Neural cell (in vitro differentiated cells): ENCODE results near the gene ECM1.

Source experiments
- EP300 ChIP-seq: fragments of 450-650 bp; conservative IDR thresholded peaks from 2 replicates; pipeline ENCODE4 v1.6.1; 2014; ENCODE audit warnings: antibody characterized with exemption, mild to moderate bottlenecking, moderate library complexity; ENCODE audit not compliant: poor library complexity, severe bottlenecking
- EZH2 ChIP-seq: fragments of 200-600, 300-800 bp; shearing (Covaris generic), sonication (generic); IDR thresholded peaks from 2 replicates; pipeline ENCODE4 v1.6.1; 2014; ENCODE audit warnings: antibody characterized with exemption, low read length, borderline replicate concordance, mild to moderate bottlenecking; ENCODE audit not compliant: insufficient read depth, poor library complexity, severe bottlenecking
- MXI1 ChIP-seq: fragments of 450-650 bp; conservative IDR thresholded peaks from 2 replicates; pipeline ENCODE4 v1.6.1; 2014; ENCODE audit warnings: antibody characterized with exemption, mild to moderate bottlenecking; ENCODE audit not compliant: poor library complexity, severe bottlenecking
- POLR2AphosphoS5 ChIP-seq: IDR thresholded peaks from 2 replicates; pipeline ENCODE4 v1.6.1; 2012
- RAD21 ChIP-seq: fragments of 450-650 bp; conservative IDR thresholded peaks from 2 replicates; pipeline ENCODE4 v1.6.1; 2014; ENCODE audit warnings: antibody characterized with exemption, mild to moderate bottlenecking, moderate library complexity
- SMC3 ChIP-seq: fragments of 450-650 bp; conservative IDR thresholded peaks from 2 replicates; pipeline ENCODE4 v1.6.1; 2014; ENCODE audit warnings: antibody characterized with exemption, mild to moderate bottlenecking, moderate library complexity; ENCODE audit not compliant: poor library complexity
- TAF1 ChIP-seq: IDR thresholded peaks from 2 replicates; pipeline ENCODE4 v1.6.1; 2012; ENCODE audit warnings: low read depth
- TF ChIP-seq, protein P1 (sequence below): fragments of 450-650 bp; IDR thresholded peaks from 2 replicates; pipeline ENCODE4 v1.5.1; 2014; ENCODE audit warnings: antibody characterized with exemption, mild to moderate bottlenecking, moderate library complexity; ENCODE audit not compliant: poor library complexity, severe bottlenecking
- TF ChIP-seq, protein P2 (sequence below): IDR thresholded peaks from 2 replicates; pipeline ENCODE4 v1.6.1; 2012; ENCODE audit warnings: borderline replicate concordance

DNA sequence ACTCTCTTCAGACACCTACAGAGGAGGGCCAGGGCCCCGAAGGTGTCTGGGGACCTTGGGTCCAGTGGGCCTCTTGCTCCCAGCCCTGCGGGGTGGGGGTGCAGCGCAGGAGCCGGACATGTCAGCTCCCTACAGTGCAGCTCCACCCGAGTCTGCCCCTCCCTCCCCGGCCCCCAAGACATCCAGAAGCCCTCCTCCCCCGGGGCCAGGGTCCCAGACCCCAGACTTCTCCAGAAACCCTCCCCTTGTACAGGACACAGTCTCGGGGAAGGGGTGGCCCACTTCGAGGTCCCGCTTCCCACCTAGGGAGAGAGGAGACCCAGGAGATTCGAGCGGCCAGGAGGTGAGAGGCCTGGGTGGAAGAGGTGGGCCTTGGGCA, 45.0 kb downstream of the ECM1 start:
- TF ChIP-seq, protein P1, sequence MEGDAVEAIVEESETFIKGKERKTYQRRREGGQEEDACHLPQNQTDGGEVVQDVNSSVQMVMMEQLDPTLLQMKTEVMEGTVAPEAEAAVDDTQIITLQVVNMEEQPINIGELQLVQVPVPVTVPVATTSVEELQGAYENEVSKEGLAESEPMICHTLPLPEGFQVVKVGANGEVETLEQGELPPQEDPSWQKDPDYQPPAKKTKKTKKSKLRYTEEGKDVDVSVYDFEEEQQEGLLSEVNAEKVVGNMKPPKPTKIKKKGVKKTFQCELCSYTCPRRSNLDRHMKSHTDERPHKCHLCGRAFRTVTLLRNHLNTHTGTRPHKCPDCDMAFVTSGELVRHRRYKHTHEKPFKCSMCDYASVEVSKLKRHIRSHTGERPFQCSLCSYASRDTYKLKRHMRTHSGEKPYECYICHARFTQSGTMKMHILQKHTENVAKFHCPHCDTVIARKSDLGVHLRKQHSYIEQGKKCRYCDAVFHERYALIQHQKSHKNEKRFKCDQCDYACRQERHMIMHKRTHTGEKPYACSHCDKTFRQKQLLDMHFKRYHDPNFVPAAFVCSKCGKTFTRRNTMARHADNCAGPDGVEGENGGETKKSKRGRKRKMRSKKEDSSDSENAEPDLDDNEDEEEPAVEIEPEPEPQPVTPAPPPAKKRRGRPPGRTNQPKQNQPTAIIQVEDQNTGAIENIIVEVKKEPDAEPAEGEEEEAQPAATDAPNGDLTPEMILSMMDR: no peak
- no peak for TF ChIP-seq EZH2
- no peak for TF ChIP-seq EP300
- no peak for TF ChIP-seq TAF1
- TF ChIP-seq RAD21: no peak
- no peak for TF ChIP-seq POLR2AphosphoS5
- TF ChIP-seq SMC3: no peak
- TF ChIP-seq, protein P2, sequence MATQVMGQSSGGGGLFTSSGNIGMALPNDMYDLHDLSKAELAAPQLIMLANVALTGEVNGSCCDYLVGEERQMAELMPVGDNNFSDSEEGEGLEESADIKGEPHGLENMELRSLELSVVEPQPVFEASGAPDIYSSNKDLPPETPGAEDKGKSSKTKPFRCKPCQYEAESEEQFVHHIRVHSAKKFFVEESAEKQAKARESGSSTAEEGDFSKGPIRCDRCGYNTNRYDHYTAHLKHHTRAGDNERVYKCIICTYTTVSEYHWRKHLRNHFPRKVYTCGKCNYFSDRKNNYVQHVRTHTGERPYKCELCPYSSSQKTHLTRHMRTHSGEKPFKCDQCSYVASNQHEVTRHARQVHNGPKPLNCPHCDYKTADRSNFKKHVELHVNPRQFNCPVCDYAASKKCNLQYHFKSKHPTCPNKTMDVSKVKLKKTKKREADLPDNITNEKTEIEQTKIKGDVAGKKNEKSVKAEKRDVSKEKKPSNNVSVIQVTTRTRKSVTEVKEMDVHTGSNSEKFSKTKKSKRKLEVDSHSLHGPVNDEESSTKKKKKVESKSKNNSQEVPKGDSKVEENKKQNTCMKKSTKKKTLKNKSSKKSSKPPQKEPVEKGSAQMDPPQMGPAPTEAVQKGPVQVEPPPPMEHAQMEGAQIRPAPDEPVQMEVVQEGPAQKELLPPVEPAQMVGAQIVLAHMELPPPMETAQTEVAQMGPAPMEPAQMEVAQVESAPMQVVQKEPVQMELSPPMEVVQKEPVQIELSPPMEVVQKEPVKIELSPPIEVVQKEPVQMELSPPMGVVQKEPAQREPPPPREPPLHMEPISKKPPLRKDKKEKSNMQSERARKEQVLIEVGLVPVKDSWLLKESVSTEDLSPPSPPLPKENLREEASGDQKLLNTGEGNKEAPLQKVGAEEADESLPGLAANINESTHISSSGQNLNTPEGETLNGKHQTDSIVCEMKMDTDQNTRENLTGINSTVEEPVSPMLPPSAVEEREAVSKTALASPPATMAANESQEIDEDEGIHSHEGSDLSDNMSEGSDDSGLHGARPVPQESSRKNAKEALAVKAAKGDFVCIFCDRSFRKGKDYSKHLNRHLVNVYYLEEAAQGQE: no peak
- TF ChIP-seq MXI1: no peak
